ENCODE results near the gene OGDH.

- TF ChIP-seq CTCF (conservative IDR thresholded peaks at IDR 0.05; ENCODE audit: low read depth, low read length), result no peak
- no peak for TF ChIP-seq CEBPB (IDR thresholded peaks at IDR 0.05; ENCODE audit: low read depth, low read length)
- TF ChIP-seq USF2 (IDR thresholded peaks at IDR 0.05; ENCODE audit: low read depth, low read length), result no peak
- TF ChIP-seq FOS (IDR thresholded peaks at IDR 0.05; ENCODE audit: low read depth, low read length), result no peak
- no peak for TF ChIP-seq POLR2A (IDR thresholded peaks at IDR 0.05; ENCODE audit: low read depth, low read length)
- no peak for TF ChIP-seq RFX5 (IDR thresholded peaks at IDR 0.05; ENCODE audit: low read depth, low read length)
- no peak for TF ChIP-seq SMC3 (IDR thresholded peaks at IDR 0.05; ENCODE audit: low read depth, low read length)
- TF ChIP-seq RAD21 (IDR thresholded peaks at IDR 0.05; ENCODE audit: low read length), result no peak
- TF ChIP-seq NFE2L2 (IDR thresholded peaks at IDR 0.05; ENCODE audit: low read depth, low read length), result no peak
- TF ChIP-seq MXI1 (IDR thresholded peaks at IDR 0.05; ENCODE audit: borderline replicate concordance, low read depth, low read length), result no peak
- no peak for TF ChIP-seq RCOR1 (IDR thresholded peaks at IDR 0.05; ENCODE audit: insufficient replicate concordance, low read length)
- no peak for TF ChIP-seq ELK1 (IDR thresholded peaks at IDR 0.05; ENCODE audit: borderline replicate concordance, low read depth, low read length)
- TF ChIP-seq BHLHE40 (IDR thresholded peaks at IDR 0.05; ENCODE audit: low read depth, low read length), result no peak
Observed at GRCh38 chr7:44616545-44616944, 10.1 kb downstream of the OGDH start.

Data from IMR-90 (cell line).